Measurements from ENCODE around the gene C12orf76.

DNA sequence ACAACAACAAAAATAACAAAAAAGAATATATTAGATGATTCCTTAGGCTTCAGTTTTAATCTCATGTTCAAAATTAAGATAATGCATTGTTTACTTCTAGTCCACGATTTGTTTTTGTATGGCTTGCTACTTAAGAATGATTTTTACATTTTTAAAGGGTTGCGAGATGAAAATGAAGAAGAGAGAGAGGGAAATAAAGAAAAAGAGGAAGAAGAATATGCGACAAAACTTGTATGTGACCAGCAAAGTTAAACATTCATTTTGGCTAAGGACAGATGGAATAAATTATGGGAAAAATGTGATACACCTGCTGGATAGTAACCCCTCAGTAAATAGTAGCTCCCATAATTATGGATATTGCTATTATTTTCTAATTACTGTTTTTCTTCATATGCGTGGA is 50.9 kb downstream of the C12orf76 start:
- TF ChIP-seq, protein P1, sequence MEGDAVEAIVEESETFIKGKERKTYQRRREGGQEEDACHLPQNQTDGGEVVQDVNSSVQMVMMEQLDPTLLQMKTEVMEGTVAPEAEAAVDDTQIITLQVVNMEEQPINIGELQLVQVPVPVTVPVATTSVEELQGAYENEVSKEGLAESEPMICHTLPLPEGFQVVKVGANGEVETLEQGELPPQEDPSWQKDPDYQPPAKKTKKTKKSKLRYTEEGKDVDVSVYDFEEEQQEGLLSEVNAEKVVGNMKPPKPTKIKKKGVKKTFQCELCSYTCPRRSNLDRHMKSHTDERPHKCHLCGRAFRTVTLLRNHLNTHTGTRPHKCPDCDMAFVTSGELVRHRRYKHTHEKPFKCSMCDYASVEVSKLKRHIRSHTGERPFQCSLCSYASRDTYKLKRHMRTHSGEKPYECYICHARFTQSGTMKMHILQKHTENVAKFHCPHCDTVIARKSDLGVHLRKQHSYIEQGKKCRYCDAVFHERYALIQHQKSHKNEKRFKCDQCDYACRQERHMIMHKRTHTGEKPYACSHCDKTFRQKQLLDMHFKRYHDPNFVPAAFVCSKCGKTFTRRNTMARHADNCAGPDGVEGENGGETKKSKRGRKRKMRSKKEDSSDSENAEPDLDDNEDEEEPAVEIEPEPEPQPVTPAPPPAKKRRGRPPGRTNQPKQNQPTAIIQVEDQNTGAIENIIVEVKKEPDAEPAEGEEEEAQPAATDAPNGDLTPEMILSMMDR (IDR thresholded peaks at IDR 0.05; ENCODE audit: low read depth, low read length), result no peak
- TF ChIP-seq EZH2phosphoT487 (IDR thresholded peaks at IDR 0.05; ENCODE audit: low read depth), result no peak
